ENCODE measurements around the gene TMED10. TPM values are rescaled to one million over a fixed set of nuclear protein-coding genes. Genes with fewer than 3 reads are reported as not detected.
"Not testable (repeated sequence)": the region's sequence is repeated elsewhere in the genome, so short reads cannot be mapped to it uniquely, and the experiment has no call there.

The TMED10 gene
- total RNA-seq, 1 experiment from 2014 or later = 460 TPM

DNA sequence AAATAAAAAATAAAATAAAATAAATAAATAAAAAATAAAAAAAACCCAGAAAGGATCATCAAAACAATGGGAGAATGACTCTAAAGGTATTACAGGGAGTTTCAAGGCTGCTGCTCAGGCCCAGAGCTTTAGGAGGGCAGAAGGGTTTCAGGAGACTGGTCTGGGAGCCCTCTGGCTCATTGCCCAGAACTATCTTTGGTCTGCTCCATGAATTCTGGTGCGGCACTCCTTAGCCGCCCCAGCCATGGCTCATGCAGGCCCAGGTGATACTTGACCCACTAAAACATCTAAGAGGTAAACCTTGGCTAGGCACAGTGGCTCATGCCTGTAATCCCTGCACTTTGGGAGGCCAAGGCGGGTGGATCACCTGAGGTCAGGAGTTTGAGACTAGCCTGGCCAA is 14.7 kb upstream of the TMED10 start:
- DNase-seq (ENCODE audit: low read depth) = no peak

DNA sequence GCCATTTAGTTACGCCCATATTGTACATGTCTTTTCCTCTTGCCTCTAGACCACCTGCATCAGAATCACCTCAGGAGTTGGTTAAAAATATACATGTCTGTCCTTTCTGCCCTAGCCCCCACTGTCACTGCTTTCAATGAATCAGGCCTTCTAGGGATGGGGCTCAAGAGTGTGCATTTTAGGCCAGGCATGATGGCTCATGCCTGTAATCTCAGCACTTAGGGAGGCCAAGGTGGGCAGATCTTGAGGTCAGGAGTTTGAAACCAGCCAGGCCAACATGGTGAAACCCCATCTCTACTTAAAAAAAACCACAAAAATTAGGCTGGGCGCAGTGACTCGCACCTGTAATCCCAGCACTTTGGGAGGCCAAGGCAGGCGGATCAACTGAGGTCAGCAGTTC is 13.6 kb upstream of the TMED10 start:
- DNase-seq (ENCODE audit: low read depth) = no peak

DNA sequence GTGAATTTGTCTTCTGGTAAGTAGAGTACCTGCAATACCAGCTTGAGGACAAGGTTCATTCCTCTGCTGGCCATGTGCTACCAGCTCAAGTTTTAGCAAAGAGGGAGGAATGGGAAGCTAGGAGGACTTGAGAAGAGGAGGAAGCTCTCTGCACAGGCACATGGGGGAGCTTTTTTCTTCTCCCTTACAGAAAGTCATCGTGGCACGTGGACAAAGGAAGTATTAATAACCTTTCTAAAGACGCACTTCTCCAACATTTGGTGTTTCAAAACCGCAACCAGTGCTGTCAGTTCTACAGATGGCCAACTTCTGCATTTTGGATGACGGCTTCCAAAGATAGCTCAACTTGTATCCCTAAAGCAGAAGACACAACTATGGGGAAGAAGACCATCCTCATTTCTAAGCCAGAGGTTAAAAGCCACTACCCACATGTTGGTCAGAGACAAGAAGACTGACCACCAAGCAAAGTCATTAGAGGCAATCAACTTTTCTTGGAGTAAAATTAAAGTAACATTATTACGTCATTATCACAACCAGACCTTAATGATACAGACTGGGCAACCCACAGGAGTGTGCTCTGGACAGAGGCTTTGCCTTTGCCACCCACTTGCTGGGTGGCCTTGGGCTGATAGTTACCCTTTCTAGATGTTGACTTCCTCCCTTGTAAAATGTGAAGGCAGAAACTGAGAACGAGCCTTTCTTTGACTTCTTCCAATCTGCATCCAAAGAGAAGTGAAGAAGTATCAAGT is 12.3 kb upstream of the TMED10 start:
- no peak for DNase-seq (ENCODE audit: low read depth)

DNA sequence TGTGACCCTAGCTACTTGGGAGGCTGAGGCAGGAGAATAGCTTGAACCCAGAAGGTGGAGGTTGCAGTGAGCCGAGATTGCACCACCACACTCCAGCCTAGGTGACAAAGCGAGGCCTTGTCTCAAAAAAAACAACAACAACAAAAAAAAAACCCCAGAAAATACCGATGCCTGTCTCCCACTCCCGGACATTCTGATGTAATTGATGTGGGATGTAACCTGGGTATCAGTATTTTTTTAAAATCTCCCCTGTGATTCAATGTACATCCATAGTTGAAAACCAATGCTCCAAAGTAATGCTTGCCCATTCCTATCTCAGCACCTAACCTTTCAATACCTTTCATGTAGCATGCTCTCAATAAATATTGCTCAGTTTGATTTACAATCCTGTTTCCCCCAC is 11.7 kb upstream of the TMED10 start:
- no peak for DNase-seq (ENCODE audit: low read depth)

DNA sequence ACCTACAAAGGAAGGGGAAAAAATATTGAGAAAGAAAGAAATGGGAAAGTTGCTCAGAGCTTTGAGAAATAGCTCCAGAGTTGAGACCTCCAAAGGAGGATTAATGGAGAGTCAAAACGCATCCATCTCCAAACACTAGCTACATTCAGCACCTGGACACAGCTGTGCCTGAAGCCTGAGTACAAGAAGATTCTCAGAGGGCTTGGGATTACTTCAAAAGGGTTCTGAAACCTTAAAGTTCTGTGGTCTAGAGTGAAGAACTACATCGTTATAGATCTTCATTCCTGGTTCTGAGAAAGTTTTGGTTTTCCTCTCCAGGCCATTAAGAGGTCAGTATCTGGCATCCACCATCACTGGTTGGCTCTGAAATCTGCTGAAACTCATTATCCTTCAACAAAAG is 10.5 kb upstream of the TMED10 start:
- no peak for DNase-seq (ENCODE audit: low read depth)

DNA sequence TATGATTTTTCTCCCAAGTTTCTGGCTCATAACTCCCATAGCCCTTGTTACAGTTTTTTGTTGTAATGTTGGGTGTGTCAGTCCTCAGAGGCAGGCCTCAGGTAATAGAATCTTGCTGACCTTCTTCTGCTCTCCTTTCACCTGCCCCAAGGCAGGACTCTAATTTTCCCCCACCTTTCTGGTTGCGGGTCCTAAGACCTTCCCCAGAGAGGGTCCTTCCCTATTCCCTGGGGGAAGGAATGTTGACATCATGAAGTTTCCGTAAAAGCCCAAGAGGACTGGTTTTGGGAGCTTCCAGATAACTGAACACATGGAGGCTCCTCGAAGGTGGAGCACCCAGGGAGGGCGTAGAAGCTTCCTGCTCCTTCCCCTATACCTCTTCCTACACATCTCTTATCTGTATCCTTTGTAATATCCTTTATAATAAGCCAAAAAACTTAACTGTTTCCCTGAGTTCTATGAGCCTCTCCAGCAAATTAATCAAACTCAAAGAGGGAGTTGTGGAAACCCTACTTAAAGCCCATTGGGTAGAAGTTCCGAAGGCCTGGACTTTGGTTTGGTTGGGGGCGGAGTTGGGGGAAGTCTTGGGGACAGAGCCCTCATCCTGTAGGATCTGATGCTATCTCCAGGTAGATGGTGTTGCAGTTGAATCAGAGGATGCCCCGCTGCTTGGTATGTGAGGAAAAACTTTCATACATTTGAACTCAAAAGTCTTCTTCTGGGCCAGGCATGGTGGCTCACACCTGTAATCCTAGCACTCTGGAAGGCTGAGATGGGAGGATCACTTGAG is 9.0 kb upstream of the TMED10 start:
- no peak for DNase-seq (ENCODE audit: low read depth)

DNA sequence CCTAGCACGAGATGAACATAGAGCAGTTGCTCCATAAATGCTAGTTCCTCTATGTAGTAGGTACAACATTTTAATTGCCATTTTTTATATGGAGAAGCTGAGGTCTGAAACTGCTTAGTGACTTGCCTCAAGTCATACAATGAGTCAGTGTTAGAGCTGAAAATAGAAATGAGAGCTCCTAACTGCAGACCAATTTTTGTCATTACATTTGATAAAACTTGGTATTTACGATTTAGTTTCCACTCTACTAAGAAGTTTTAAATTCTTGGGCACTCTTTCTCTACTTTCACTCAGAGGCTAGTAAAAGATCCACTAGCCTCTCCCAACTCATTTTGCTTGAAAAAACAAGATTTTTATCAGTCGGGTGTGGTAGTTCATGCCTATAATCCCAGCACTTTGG is 8.1 kb upstream of the TMED10 start:
- peak; percentile 33 for DNase-seq (ENCODE audit: low read depth)

DNA sequence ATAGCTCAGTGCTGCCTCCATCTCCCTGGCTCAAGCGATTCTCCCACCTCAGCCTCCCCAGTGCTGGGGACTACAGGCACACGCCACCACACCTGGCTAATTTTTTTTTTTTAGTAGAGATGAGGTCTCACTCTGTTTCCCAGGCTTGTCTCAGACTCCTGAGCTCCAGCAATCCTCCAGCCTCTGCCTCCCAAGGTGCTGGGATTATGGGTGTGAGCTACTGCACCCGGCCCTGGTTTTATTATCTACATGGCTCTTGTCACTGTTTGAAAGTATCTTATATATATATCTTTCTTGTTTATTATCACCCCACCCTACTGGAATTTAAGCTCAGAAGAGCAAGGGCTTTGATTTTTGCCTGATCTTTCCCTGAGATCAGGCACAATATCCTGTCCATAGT is 7.6 kb upstream of the TMED10 start:
- DNase-seq (ENCODE audit: low read depth) = no peak

DNA sequence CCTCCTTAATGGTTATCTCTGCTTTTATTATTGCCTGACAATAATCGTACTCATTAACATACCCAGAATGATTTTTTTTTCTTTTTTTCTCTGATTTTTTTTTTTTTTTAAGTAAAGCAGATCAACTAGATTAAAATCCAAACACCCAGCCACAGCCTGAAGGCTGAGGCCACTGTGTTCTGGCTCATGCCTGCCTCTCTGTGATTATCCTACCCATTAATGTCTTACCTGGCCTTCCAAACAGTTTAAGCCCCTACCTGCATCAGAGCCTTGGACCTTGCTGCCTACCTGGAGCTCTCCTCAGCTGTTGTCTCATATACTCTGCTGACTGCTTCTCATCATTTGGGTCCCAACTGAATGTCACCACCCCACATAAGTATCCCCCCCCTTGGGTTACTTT is 6.8 kb upstream of the TMED10 start:
- no peak for DNase-seq (ENCODE audit: low read depth)

DNA sequence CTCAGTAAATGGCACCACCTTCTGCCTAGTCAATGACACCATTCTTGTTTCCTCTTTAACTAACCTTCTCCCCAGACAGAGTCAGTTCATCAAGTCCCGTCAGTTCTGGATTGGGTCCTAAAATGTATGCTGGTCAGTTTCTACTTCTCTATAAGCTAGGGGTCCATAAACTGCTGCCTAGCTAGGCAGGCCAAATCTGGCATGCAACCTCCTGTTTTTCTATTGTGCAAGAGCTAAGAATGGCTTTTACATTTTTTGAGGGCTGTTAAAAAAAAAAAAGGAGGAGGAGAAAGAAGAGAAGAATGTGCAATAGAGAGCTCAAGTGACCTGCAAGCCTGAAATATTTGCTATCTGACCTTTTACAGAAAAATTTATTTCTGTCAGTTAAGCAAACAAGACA is 6.4 kb upstream of the TMED10 start:
- DNase-seq (ENCODE audit: low read depth) = peak; percentile 13

DNA sequence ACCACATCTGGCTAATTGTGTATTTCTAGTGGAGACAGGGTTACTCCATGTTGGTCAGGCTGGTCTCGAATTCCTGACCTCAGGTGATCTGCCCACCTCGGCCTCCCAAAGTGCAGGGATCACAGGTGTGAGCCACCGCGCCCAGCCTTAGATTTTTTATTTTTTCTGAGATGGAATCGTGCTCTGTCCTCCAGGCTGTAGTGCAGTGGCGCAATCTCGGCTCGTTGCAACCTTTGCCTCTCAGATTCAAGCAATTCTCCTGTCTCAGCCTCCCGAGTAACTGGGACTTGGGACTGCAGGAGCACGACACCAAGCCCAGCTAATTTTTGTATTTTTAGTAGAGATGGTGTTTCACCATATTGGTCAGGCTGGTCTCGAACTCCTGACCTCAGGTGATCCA is 5.8 kb upstream of the TMED10 start:
- not testable (repeated sequence) for DNase-seq (ENCODE audit: low read depth)

DNA sequence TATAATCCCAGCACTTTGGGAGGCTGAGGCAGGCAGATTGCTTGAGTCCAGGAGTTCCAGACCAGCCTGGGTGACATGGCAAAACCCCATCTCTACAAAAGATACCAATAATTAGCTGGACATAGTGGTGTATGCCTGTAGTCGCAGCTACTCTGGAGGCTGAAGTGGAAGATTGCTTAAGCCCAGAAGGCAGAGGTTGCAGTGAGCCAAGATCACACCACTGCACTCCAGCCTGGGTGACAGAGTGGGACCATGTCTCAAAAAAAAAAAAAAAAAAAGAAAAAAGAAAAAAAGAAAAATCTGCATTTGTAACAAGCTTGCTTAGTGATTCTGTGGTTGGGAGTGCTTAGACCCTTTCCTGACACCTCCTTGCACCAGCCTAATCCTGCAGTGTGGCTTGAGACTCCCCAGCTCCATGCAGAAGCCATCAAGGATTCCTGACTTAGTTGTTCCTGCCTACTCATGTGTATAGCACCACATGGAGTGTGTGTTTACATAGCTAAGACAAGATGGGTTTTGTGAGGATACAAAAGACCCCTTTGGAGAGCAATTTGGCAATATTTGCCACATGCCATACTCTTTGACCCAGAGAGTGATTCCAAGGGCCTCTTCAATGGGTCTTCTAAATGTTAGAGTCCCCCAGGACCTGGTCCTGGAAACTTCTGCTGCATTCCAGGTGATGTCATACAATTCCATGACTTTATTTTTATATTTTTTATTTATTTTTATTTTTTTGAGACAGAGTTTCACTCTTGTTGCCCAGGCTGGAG is 5.1 kb upstream of the TMED10 start:
- DNase-seq (ENCODE audit: low read depth) = no peak

DNA sequence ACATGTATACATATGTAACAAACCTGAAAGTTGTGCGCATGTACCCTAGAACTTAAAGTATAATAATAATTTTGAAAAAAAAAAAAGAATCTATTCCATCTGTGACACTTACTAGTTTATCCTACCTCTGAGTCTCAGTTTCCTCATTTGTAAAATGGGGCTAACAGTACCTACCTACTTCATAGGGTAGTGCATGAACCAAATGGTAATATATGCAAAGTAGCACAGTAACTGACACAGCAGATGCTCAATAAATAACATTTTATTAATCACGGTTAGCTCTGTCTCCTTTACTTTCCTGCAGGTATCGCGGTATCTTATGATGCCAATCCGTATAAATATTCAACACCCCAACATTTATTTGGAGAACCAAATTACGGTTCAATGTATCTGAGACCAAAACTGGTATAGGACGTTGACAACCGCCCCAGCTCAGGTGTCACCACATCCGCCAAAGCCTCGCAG is 703 bp downstream of the TMED10 start:
- no peak for DNase-seq (ENCODE audit: low read depth)

DNA sequence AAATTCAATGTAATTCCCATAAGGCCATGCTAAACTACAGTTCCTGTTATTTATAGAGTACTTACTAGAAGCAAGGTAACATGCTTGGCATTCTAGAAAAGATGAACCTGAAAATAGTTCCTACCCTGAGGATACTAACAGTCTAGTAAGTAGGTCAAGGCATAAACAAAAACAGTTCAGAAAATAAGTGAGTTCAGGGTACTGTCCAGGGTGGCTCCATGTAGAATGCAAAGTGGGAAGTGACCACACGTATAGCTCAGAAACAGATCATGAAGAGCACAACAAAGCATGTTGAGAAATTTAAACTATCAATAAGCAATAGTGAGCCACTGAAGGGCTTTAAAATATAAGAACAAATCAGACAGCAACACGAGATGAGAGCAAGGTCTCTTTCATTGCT is 2.3 kb downstream of the TMED10 start:
- DNase-seq (ENCODE audit: low read depth) = no peak

DNA sequence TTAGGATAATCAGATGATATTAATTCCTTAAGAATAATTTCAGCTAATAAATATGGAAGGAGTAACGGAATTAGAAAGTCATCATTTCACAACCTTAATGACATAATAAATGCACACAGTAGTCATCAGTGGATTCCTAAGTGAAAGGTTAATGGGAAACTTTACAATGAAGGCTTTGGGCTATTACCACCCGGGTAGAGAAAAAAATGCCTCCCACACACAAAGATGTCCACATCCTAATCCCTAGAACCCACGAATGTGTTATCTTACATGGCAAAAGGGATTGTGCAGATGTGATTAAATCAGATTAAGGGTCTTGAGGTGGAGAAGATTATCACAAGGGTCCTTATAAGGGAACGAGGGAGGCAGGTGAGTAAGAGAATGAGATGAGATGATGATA is 5.6 kb downstream of the TMED10 start:
- no peak for DNase-seq (ENCODE audit: low read depth)

DNA sequence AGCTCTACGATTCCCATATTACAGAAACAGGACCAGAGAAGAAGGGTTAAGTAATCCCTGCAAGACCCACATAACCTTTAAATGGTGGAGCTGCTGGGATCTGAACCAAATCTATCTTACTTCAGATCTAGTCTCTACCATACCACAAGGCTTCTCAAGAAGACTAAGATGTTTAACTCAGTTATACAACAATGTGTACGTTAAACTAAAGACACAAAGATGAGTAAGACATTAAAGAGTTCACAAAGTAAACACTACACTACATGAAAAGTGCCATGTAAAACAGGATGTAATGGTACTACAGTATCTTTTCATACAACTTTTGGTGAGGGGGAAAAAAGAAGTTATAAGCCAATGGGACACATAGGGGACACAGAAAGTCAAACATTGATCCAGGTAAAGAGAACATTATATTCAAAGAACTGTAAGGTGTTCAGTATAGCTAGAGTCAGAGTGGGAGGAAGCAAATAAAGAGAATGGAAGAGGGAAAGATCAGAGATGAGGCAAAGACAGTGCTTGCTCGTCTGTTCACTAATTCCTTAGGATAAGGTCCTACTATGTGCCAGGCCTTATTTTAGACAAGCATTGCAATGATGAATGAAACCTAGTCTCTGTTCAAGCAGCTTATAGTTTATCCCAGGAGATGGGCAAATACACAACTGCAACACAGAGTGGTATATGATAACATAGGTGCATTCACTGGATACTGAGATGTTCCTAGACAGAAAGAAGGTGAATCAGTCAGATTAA is 7.7 kb downstream of the TMED10 start:
- DNase-seq (ENCODE audit: low read depth) = no peak

DNA sequence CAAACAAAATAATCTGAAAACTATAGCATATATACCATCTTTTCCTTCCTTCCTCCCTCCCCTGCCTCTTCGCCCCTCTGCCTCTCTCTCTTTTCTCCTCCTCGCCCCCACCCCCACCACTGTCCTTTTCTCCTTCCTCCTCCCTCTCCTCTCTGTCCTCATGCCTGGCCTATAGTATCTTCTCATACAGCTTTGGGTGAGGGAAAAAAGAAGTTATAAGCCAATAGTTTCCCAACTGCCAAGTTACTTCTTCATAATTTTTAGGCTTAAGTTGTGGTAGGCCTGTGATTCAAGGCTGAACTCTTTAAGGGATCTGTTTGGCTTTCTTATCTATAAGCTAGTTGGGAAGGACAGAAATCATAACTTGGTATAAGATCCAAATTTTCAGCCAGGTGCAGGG is 9.1 kb downstream of the TMED10 start:
- no peak for DNase-seq (ENCODE audit: low read depth)

DNA sequence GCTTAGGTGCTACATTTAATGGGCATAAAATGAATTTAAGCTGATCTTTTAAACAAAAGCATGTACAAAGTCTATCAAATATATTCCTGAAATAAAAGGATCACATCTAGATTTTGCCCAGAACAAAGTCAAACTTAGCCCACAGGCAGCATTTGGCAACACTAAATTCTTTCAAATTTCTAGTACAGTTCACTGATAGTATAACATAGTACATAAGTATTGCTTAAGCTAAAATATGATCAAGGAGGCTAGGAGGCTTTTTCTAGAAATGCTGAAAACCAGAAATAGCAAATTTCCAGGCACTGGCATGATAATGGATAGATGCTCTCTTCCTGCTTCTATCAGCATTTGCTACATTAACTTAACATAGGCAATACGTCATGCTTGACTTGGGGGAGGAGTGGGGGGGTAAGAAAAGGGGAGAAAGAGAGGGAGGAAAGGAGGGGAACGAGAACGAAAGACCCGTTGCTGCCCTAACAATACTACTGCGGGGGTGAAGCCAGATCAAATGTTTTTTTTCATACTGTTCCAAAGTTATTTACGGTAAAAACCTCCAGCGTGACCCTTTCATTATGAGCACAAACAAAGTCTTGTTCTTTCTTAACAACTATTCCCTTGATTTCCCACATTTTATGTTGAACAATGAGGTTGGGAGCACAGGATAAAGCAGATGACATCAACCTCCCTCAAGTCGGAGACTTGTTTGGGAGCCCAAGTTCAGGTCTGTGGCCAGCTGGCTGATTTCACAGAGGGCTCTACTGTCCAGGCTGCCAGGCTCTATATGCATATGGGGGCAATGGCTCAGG is 10.6 kb downstream of the TMED10 start:
- DNase-seq (ENCODE audit: low read depth) = no peak

DNA sequence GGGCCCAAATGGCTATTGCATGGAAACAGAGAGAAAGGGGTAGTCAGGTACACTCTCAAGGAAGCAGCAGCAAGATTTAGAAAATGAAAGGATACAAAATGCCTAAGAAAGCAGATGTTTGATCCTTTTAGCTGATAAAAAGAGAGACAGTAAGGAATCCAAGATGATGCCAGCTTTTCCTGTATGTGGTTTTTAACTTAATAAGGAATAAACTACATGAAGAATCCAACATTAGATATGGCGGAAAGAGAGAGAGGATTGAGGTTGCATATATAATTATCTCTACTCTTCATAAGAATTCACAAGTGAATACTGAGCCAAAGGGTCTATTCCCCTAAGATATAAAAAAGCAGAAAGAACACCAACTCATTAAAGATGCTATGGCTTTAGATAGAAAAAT is 11.6 kb downstream of the TMED10 start:
- no peak for DNase-seq (ENCODE audit: low read depth)

DNA sequence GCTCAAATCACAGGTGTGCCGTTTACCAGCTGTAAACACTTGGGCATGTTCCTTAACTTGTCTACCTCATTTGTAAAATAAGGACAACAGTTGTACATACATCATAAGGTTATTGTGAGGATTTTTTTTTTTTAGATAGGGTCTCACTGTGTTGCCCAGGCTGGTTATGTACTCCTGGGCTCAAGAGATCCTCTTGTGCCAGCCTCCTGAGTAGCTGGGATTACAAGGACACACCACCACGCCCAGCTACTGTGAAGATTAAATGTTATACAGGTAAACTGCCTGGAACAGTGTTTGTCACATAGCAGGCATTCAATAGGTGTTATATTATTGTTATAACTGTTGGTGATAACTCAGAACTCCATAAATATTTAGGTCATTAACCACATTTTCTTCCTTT is 12.7 kb downstream of the TMED10 start:
- no peak for DNase-seq (ENCODE audit: low read depth)

DNA sequence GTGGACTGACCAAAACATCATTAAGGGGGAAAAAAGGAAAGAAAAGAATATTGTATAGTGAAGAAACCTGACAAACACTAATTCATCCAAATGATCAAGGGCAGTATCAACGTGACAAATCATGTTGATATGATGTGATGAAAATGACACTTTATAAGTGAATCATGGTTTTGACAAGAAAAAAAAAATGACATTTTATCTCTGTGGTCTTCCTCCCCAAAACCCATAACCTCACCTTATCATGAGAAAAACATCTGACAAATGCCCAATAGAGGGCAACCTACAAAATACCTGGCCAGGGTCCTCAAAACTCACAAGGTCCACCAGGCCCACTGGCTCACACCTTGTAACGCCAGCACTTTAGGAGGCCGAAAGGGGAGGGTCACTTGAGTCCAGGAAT is 13.8 kb downstream of the TMED10 start:
- DNase-seq (ENCODE audit: low read depth) = no peak

Measured in M059J (cell line).